HEK293 (cell line): Measurements from ENCODE around the gene METTL15.
A peak's percentile ranks its signal among the peaks of the same experiment; 100 is the strongest.

Experiments
- BCL11A ChIP-seq: fragments of 450-650 bp; formaldehyde crosslinking; IDR thresholded peaks from 2 replicates; pipeline ENCODE4 v1.5.1; 2016; ENCODE audit warnings: low read depth, missing biosample characterization, missing genetic modification characterization
- BCL11B ChIP-seq: fragments of 450-650 bp; formaldehyde crosslinking; IDR thresholded peaks from 2 replicates; pipeline ENCODE4 v1.5.1; 2016; ENCODE audit warnings: low read depth, missing biosample characterization, missing genetic modification characterization
- HIC1 ChIP-seq: fragments of 450-650 bp; formaldehyde crosslinking; IDR thresholded peaks from 2 replicates; pipeline ENCODE4 v1.5.1; 2016; ENCODE audit warnings: missing biosample characterization, missing genetic modification characterization
- HOXD13 ChIP-seq: sonication (generic); formaldehyde crosslinking; IDR thresholded peaks from 2 replicates; pipeline ENCODE4 v1.8.0; 2022; ENCODE audit warnings: missing genetic modification reagents, borderline replicate concordance
- KLF9 ChIP-seq: fragments of 450-650 bp; formaldehyde crosslinking; IDR thresholded peaks from 2 replicates; pipeline ENCODE4 v1.5.1; 2016; ENCODE audit warnings: missing biosample characterization, missing genetic modification characterization, low read depth
- MEIS1 ChIP-seq: sonication (generic); formaldehyde crosslinking; IDR thresholded peaks from 2 replicates; pipeline ENCODE4 v1.8.1; 2022; ENCODE audit warnings: missing genetic modification reagents, mild to moderate bottlenecking, borderline replicate concordance
- PRDM10 ChIP-seq: fragments of 450-650 bp; formaldehyde crosslinking; IDR thresholded peaks from 2 replicates; pipeline ENCODE4 v1.5.1; 2016; ENCODE audit warnings: missing biosample characterization, missing genetic modification characterization
- SP7 ChIP-seq: fragments of 450-650 bp; formaldehyde crosslinking; IDR thresholded peaks from 2 replicates; pipeline ENCODE4 v1.5.1; 2016; ENCODE audit warnings: missing biosample characterization, missing genetic modification characterization
- ZBTB26 ChIP-seq: fragments of 450-650 bp; formaldehyde crosslinking; optimal IDR thresholded peaks from 2 replicates; pipeline ENCODE3; 2016; ENCODE audit warnings: missing biosample characterization, mild to moderate bottlenecking, missing genetic modification characterization
- ZNF140 ChIP-seq: fragments of 450-650 bp; formaldehyde crosslinking; IDR thresholded peaks from 2 replicates; pipeline ENCODE4 v1.5.1; 2016; ENCODE audit warnings: missing biosample characterization, missing genetic modification characterization
- ZNF157 ChIP-seq: fragments of 450-650 bp; formaldehyde crosslinking; IDR thresholded peaks from 2 replicates; pipeline ENCODE4 v1.5.1; 2016; ENCODE audit warnings: missing biosample characterization, missing genetic modification characterization
- ZNF175 ChIP-seq: fragments of 450-650 bp; formaldehyde crosslinking; IDR thresholded peaks from 2 replicates; pipeline ENCODE4 v1.5.1; 2016; ENCODE audit warnings: missing biosample characterization, missing genetic modification characterization
- ZNF211 ChIP-seq: fragments of 450-650 bp; formaldehyde crosslinking; IDR thresholded peaks from 2 replicates; pipeline ENCODE4 v1.5.1; 2016; ENCODE audit warnings: low read depth, missing biosample characterization, missing genetic modification characterization
- ZNF26 ChIP-seq: fragments of 450-650 bp; formaldehyde crosslinking; IDR thresholded peaks from 2 replicates; pipeline ENCODE4 v1.5.1; 2016; ENCODE audit warnings: missing biosample characterization, missing genetic modification characterization
- ZNF354C ChIP-seq: fragments of 450-650 bp; formaldehyde crosslinking; IDR thresholded peaks from 2 replicates; pipeline ENCODE4 v1.5.1; 2016; ENCODE audit warnings: missing biosample characterization, missing genetic modification characterization, low read depth, borderline replicate concordance
- ZNF391 ChIP-seq: fragments of 450-650 bp; formaldehyde crosslinking; IDR thresholded peaks from 2 replicates; pipeline ENCODE4 v1.5.1; 2016; ENCODE audit warnings: low read depth, missing biosample characterization, missing genetic modification characterization, borderline replicate concordance
- ZNF398 ChIP-seq: fragments of 450-650 bp; formaldehyde crosslinking; IDR thresholded peaks from 2 replicates; pipeline ENCODE4 v1.5.1; 2017; ENCODE audit warnings: missing biosample characterization, missing genetic modification characterization
- ZNF416 ChIP-seq: fragments of 450-650 bp; formaldehyde crosslinking; IDR thresholded peaks from 2 replicates; pipeline ENCODE4 v1.5.1; 2016; ENCODE audit warnings: missing biosample characterization, missing genetic modification characterization
- ZNF501 ChIP-seq: fragments of 450-650 bp; formaldehyde crosslinking; IDR thresholded peaks from 2 replicates; pipeline ENCODE4 v1.5.1; 2016; ENCODE audit warnings: missing biosample characterization, missing genetic modification characterization
- ZNF664 ChIP-seq: fragments of 450-650 bp; formaldehyde crosslinking; IDR thresholded peaks from 2 replicates; pipeline ENCODE4 v1.5.1; 2016; ENCODE audit warnings: missing biosample characterization, missing genetic modification characterization
- ZNF692 ChIP-seq: fragments of 450-650 bp; formaldehyde crosslinking; IDR thresholded peaks from 2 replicates; pipeline ENCODE4 v1.5.1; 2016; ENCODE audit warnings: missing biosample characterization, missing genetic modification characterization
- ZNF830 ChIP-seq: fragments of 450-650 bp; IDR thresholded peaks from 2 replicates; pipeline ENCODE4 v1.5.0; 2018; ENCODE audit warnings: missing biosample characterization, missing genetic modification characterization, low read depth, mild to moderate bottlenecking, moderate library complexity

Gene METTL15

GRCh38 chr11:28110108-28110820 lies 2.1 kb downstream of the METTL15 start (continued):
- no peak for TF ChIP-seq ZNF26 (tag by site-specific recombination)
- TF ChIP-seq ZNF501 (tag by site-specific recombination): peak; percentile 81
- TF ChIP-seq ZNF391 (tag by site-specific recombination): peak; percentile 63; the same call in 1 of the 2 replicates
- TF ChIP-seq ZNF175 (tag by site-specific recombination): no peak
- peak; percentile 58 for TF ChIP-seq ZNF692
- TF ChIP-seq ZNF140: no peak
- no peak for TF ChIP-seq HIC1 (tag by site-specific recombination)
- TF ChIP-seq PRDM10 (tag by site-specific recombination): peak; percentile 61
- TF ChIP-seq ZNF830 (tag by site-specific recombination): no peak
- TF ChIP-seq ZNF416 (tag by site-specific recombination): no peak
- TF ChIP-seq HOXD13: peak; percentile 82
- TF ChIP-seq ZBTB26 (tag by site-specific recombination): peak; percentile 57
- no peak for TF ChIP-seq ZNF664 (tag by site-specific recombination)
- no peak for TF ChIP-seq MEIS1 (CRISPR knock-in tag)
- TF ChIP-seq ZNF211 (tag by site-specific recombination): no peak
- no peak for TF ChIP-seq ZNF398 (tag by site-specific recombination)
- peak; percentile 70 for TF ChIP-seq KLF9 (tag by site-specific recombination)
- no peak for TF ChIP-seq ZNF157 (tag by site-specific recombination)
- TF ChIP-seq BCL11A (tag by site-specific recombination): no peak
- TF ChIP-seq ZNF354C (tag by site-specific recombination): no peak
- peak; percentile 62; the same call in 1 of the 2 replicates for TF ChIP-seq SP7 (tag by site-specific recombination)
- no peak for TF ChIP-seq BCL11B (tag by site-specific recombination)
